ENCODE data around the gene TBC1D1.

TBC1D1 gene

DNA sequence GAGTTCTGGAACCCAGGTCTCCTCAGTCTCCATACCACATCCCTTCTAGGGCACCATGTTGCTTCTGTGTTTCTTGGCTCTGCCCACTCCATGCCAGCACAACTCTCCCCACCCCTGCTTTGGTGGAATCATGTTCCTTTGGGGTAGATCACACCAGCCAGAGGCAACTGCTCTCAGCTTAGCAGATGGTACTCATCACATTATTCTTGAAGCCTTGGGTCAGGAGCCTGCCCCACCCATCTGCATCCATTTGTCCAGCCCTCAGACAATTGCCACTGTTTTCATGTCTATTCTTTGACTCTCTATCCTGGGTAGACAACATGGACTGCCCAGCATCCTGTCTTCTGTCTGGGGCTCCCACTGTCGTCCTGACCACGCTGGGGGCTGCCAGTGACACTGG, 216.9 kb downstream of the TBC1D1 start:
- Histone ChIP-seq H3K4me1 (ENCODE audit: control insufficient read depth in 2 of 2, insufficient read depth in 1 of 2, low read depth in 1 of 2, low read length in 2 of 2) (peaks cover 23 to 41% of the 10 kb centered on the region in 2 donors), H3K9me3 (replicated peaks in 1 of 2; ENCODE audit: control insufficient read depth in 2 of 2, insufficient read depth in 1 of 2, low read depth in 1 of 2, low read length in 2 of 2) (peaks cover 0 to 3% of the 10 kb centered on the region in 2 donors), H3K18ac (ENCODE audit: low read length) (no peak overlapping the region), H3K14ac (ENCODE audit: low read length) (no peak overlapping the region), H3K4ac (ENCODE audit: low read length) (no peak overlapping the region), H3K27me3 (ENCODE audit: control insufficient read depth in 3 of 3, insufficient read depth in 3 of 3, low read depth in 1 of 3, low read length in 3 of 3) (peaks cover 0 to 13% (median 0%) of the 10 kb centered on the region in 3 experiments), H3K23ac (ENCODE audit: low read depth, low read length, poor library complexity) (no peak overlapping the region), H2BK120ac (ENCODE audit: low read depth, low read length) (no peak overlapping the region), H2AFZ (ENCODE audit: low read length) (no peak overlapping the region), H3K27ac (replicated peaks; ENCODE audit: low read length) (no peak overlapping the region), H3K36me3 (replicated peaks in 1 of 2; ENCODE audit: control insufficient read depth in 2 of 2, insufficient read depth in 2 of 2, low read length in 2 of 2) (peaks cover 13 to 39% of the 10 kb centered on the region in 2 donors), H3K4me2 (ENCODE audit: insufficient read depth, low read length, poor library complexity, severe bottlenecking) (no peak overlapping the region), H4K8ac (ENCODE audit: low read depth, low read length) (no peak overlapping the region), H4K91ac (ENCODE audit: low read depth, low read length, poor library complexity) (no peak overlapping the region), H2BK5ac (ENCODE audit: low read length) (no peak overlapping the region), H2BK12ac (ENCODE audit: low read length) (no peak overlapping the region), H3K9ac (ENCODE audit: low read depth, low read length, poor library complexity) (no peak overlapping the region), H2AK5ac (ENCODE audit: low read depth, low read length) (no peak overlapping the region), H3K4me3 (ENCODE audit: low read length in 2 of 2) (no peak overlapping the region), H3K79me1 (ENCODE audit: low read depth, low read length) (no peaks in the 10 kb centered on the region), H2BK15ac (ENCODE audit: low read length) (no peak overlapping the region)
- DNase-seq (ENCODE audit: low spot score) = no peak
- WGBS, 2 donors (ENCODE audit: extremely low coverage in 2 of 2, insufficient read length in 2 of 2, insufficient replicate concordance in 1 of 2) = no CpG with 5 or more reads among the region's 2 CpGs

DNA sequence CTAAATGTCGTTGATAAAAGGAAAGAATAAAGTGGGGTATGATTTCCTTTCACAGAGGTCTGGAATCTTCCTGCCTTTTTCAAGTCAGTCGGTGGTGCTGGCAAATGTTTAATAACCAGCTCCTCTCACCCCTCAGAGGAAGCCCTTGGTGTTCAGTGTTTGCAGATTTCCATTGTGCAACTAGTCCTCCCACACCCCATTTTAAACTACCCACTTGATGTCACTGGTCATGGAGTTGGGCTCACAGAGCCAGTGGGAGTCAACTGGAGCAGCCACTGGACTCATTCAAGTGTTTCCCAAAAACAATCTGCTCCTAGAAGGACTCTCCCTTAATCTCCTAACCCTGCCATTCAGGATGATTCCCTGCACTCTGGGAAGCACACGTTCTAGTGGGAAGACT, 218.5 kb downstream of the TBC1D1 start:
- Histone ChIP-seq H2AK5ac (ENCODE audit: low read depth, low read length) (no peak overlapping the region), H4K8ac (ENCODE audit: low read depth, low read length) (no peak overlapping the region), H2BK15ac (ENCODE audit: low read length) (no peak overlapping the region), H3K9me3 (replicated peaks in 1 of 2; ENCODE audit: control insufficient read depth in 2 of 2, insufficient read depth in 1 of 2, low read depth in 1 of 2, low read length in 2 of 2) (no peaks in the 10 kb centered on the region), H3K4ac (ENCODE audit: low read length) (no peak overlapping the region), H3K4me1 (ENCODE audit: control insufficient read depth in 2 of 2, insufficient read depth in 1 of 2, low read depth in 1 of 2, low read length in 2 of 2) (peaks cover 33 to 54% of the 10 kb centered on the region in 2 donors), H2AFZ (ENCODE audit: low read length) (no peak overlapping the region), H3K4me2 (ENCODE audit: insufficient read depth, low read length, poor library complexity, severe bottlenecking) (peak overlapping the region; percentile 22), H2BK5ac (ENCODE audit: low read length) (no peak overlapping the region), H4K91ac (ENCODE audit: low read depth, low read length, poor library complexity) (no peak overlapping the region), H3K27ac (replicated peaks; ENCODE audit: low read length) (no peak overlapping the region), H3K14ac (ENCODE audit: low read length) (no peak overlapping the region), H2BK120ac (ENCODE audit: low read depth, low read length) (no peak overlapping the region), H3K4me3 (ENCODE audit: low read length in 2 of 2) (no peak overlapping the region), H3K79me1 (ENCODE audit: low read depth, low read length) (no peaks in the 10 kb centered on the region), H3K27me3 (ENCODE audit: control insufficient read depth in 3 of 3, insufficient read depth in 3 of 3, low read depth in 1 of 3, low read length in 3 of 3) (peaks cover 0 to 13% (median 0%) of the 10 kb centered on the region in 3 experiments), H3K36me3 (replicated peaks in 1 of 2; ENCODE audit: control insufficient read depth in 2 of 2, insufficient read depth in 2 of 2, low read length in 2 of 2) (peaks cover 8 to 27% of the 10 kb centered on the region in 2 donors), H3K18ac (ENCODE audit: low read length) (no peak overlapping the region), H2BK12ac (ENCODE audit: low read length) (no peak overlapping the region), H3K9ac (ENCODE audit: low read depth, low read length, poor library complexity) (no peak overlapping the region), H3K23ac (ENCODE audit: low read depth, low read length, poor library complexity) (no peak overlapping the region)
- no CpG with 5 or more reads among the region's 3 CpGs for WGBS, 2 donors (ENCODE audit: extremely low coverage in 2 of 2, insufficient read length in 2 of 2, insufficient replicate concordance in 1 of 2)
- DNase-seq (ENCODE audit: low spot score) = no peak

DNA sequence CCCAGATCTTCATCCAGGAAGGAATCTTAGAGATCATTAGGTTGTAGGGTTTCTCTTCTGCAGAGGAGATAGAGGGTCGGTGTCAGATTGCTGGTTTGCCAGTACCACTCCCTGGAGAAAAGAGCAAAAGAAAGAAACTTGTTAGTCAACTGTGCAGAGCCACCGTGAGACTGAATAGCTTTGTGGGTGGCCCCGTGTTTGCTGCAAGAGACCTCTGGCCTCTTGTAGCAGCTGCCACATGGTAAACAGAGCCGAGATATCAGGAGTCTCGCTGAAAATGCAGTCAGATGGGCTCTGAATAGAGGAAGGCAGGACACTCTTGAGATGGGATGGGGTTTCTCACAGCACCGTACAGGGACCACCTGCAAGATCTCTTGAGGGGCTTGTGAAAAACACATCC, 219.0 kb downstream of the TBC1D1 start:
- Histone ChIP-seq H2BK5ac (ENCODE audit: low read length) (no peak overlapping the region), H3K27me3 (ENCODE audit: control insufficient read depth in 3 of 3, insufficient read depth in 3 of 3, low read depth in 1 of 3, low read length in 3 of 3) (peaks cover 0 to 13% (median 0%) of the 10 kb centered on the region in 3 experiments), H2AFZ (ENCODE audit: low read length) (no peak overlapping the region), H3K9me3 (replicated peaks in 1 of 2; ENCODE audit: control insufficient read depth in 2 of 2, insufficient read depth in 1 of 2, low read depth in 1 of 2, low read length in 2 of 2) (no peaks in the 10 kb centered on the region), H3K4me3 (ENCODE audit: low read length in 2 of 2) (no peak overlapping the region), H3K4me1 (ENCODE audit: control insufficient read depth in 2 of 2, insufficient read depth in 1 of 2, low read depth in 1 of 2, low read length in 2 of 2) (peaks cover 37 to 58% of the 10 kb centered on the region in 2 donors), H2BK15ac (ENCODE audit: low read length) (no peak overlapping the region), H3K27ac (replicated peaks; ENCODE audit: low read length) (no peak overlapping the region), H2AK5ac (ENCODE audit: low read depth, low read length) (no peak overlapping the region), H2BK12ac (ENCODE audit: low read length) (no peak overlapping the region), H3K18ac (ENCODE audit: low read length) (no peak overlapping the region), H3K4me2 (ENCODE audit: insufficient read depth, low read length, poor library complexity, severe bottlenecking) (peak overlapping the region; percentile 22), H3K9ac (ENCODE audit: low read depth, low read length, poor library complexity) (no peak overlapping the region), H3K36me3 (replicated peaks in 1 of 2; ENCODE audit: control insufficient read depth in 2 of 2, insufficient read depth in 2 of 2, low read length in 2 of 2) (peaks cover 8 to 27% of the 10 kb centered on the region in 2 donors), H4K8ac (ENCODE audit: low read depth, low read length) (no peak overlapping the region), H3K4ac (ENCODE audit: low read length) (no peak overlapping the region), H3K23ac (ENCODE audit: low read depth, low read length, poor library complexity) (no peak overlapping the region), H2BK120ac (ENCODE audit: low read depth, low read length) (no peak overlapping the region), H3K14ac (ENCODE audit: low read length) (no peak overlapping the region), H3K79me1 (ENCODE audit: low read depth, low read length) (no peaks in the 10 kb centered on the region), H4K91ac (ENCODE audit: low read depth, low read length, poor library complexity) (no peak overlapping the region)
- WGBS, 2 donors (ENCODE audit: extremely low coverage in 2 of 2, insufficient read length in 2 of 2, insufficient replicate concordance in 1 of 2) = no CpG with 5 or more reads among the region's 6 CpGs
- DNase-seq (ENCODE audit: low spot score) = peak; percentile 72

DNA sequence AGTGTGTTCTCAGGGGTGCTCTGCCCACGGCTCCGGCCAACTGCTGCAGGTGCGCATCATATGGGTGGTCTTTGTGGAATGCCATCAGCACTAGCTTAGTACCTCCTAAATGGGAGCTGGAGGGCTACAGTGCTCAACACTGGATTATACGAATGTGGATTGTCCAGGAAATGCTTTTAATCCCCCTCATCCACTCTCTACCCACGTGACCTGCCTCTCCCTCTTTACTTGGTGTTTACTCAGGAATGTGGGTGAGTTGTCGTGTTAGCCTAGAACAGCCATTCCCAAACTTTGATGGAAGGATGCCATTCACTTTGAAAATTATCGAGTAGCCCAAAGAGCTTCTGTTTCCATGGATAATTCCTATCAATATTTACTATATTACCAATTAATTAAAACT, 220.1 kb downstream of the TBC1D1 start:
- H4K8ac ChIP-seq (ENCODE audit: low read depth, low read length) = no peak overlapping the region
- peaks cover 5 to 29% of the 10 kb centered on the region in 2 donors for H3K36me3 ChIP-seq (replicated peaks in 1 of 2; ENCODE audit: control insufficient read depth in 2 of 2, insufficient read depth in 2 of 2, low read length in 2 of 2)
- no peak overlapping the region for H3K14ac ChIP-seq (ENCODE audit: low read length)
- H3K4me1 ChIP-seq (ENCODE audit: control insufficient read depth in 2 of 2, insufficient read depth in 1 of 2, low read depth in 1 of 2, low read length in 2 of 2) = peaks cover 37 to 58% of the 10 kb centered on the region in 2 donors
- no peak overlapping the region for H3K18ac ChIP-seq (ENCODE audit: low read length)
- H2BK120ac ChIP-seq (ENCODE audit: low read depth, low read length) = no peak overlapping the region
- H3K4me2 ChIP-seq (ENCODE audit: insufficient read depth, low read length, poor library complexity, severe bottlenecking) = no peak overlapping the region
- H2AK5ac ChIP-seq (ENCODE audit: low read depth, low read length) = no peak overlapping the region
- no peak overlapping the region for H3K27ac ChIP-seq (replicated peaks; ENCODE audit: low read length)
- no CpG with 5 or more reads among the region's 7 CpGs for WGBS, 2 donors (ENCODE audit: extremely low coverage in 2 of 2, insufficient read length in 2 of 2, insufficient replicate concordance in 1 of 2)
- H3K9ac ChIP-seq (ENCODE audit: low read depth, low read length, poor library complexity) = no peak overlapping the region
- no peak overlapping the region for H4K91ac ChIP-seq (ENCODE audit: low read depth, low read length, poor library complexity)
- no peak overlapping the region for H3K4me3 ChIP-seq (ENCODE audit: low read length in 2 of 2)
- no peaks in the 10 kb centered on the region for H3K9me3 ChIP-seq (replicated peaks in 1 of 2; ENCODE audit: control insufficient read depth in 2 of 2, insufficient read depth in 1 of 2, low read depth in 1 of 2, low read length in 2 of 2)
- no peak overlapping the region for H3K4ac ChIP-seq (ENCODE audit: low read length)
- no peak overlapping the region for H3K23ac ChIP-seq (ENCODE audit: low read depth, low read length, poor library complexity)
- no peak overlapping the region for H2AFZ ChIP-seq (ENCODE audit: low read length)
- H2BK5ac ChIP-seq (ENCODE audit: low read length) = no peak overlapping the region
- H3K27me3 ChIP-seq (ENCODE audit: control insufficient read depth in 3 of 3, insufficient read depth in 3 of 3, low read depth in 1 of 3, low read length in 3 of 3) = peaks cover 0 to 13% (median 0%) of the 10 kb centered on the region in 3 experiments
- DNase-seq (ENCODE audit: low spot score) = no peak
- no peak overlapping the region for H2BK15ac ChIP-seq (ENCODE audit: low read length)
- no peaks in the 10 kb centered on the region for H3K79me1 ChIP-seq (ENCODE audit: low read depth, low read length)
- no peak overlapping the region for H2BK12ac ChIP-seq (ENCODE audit: low read length)

All from neuronal stem cell (in vitro differentiated cells).